Smooth muscle cell (in vitro differentiated cells): Measurements from ENCODE around the gene PLCG2. TPM values are rescaled to one million over a fixed set of nuclear protein-coding genes. Genes with fewer than 3 reads are reported as not detected.

Experiments
- DNase-seq: peaks from one replicate; lab custom pipeline; 2025; ENCODE audit not compliant: unreplicated experiment; lab: John Stamatoyannopoulos, UW
- H2AFZ ChIP-seq: fragments of 200-600 bp; sonication (generic); 2 replicates; pipeline ENCODE4 v1.6.0; 2016; ENCODE audit warnings: antibody characterized with exemption, low read depth, mild to moderate bottlenecking
- H3F3A ChIP-seq: fragments of 200-600 bp; sonication (generic); 2 replicates; pipeline ENCODE4 v1.6.0; 2017; ENCODE audit warnings: antibody characterized with exemption, low read depth
- H3K27ac ChIP-seq: fragments of 200-600 bp; sonication (generic); 2 replicates; pipeline ENCODE4 v1.5.1; 2016; ENCODE audit warnings: low read depth, mild to moderate bottlenecking
- H3K27me3 ChIP-seq: fragments of 200-600 bp; sonication (generic); 2 replicates; pipeline ENCODE4 v1.6.1; 2016; ENCODE audit warnings: low read depth, mild to moderate bottlenecking
- H3K36me3 ChIP-seq: fragments of 200-600 bp; sonication (generic); 2 replicates; pipeline ENCODE4 v1.5.1; 2016; ENCODE audit warnings: low read depth
- H3K4me1 ChIP-seq: fragments of 200-600 bp; sonication (generic); 2 replicates; pipeline ENCODE4 v1.5.1; 2016; ENCODE audit warnings: low read depth
- H3K4me2 ChIP-seq: fragments of 200-600 bp; sonication (generic); 2 replicates; pipeline ENCODE4 v1.6.0; 2016; ENCODE audit warnings: mild to moderate bottlenecking
- H3K4me3 ChIP-seq: fragments of 200-600 bp; sonication (generic); 2 replicates; pipeline ENCODE4 v1.5.1; 2016; ENCODE audit warnings: mild to moderate bottlenecking
- H3K79me2 ChIP-seq: fragments of 200-600 bp; sonication (generic); 2 replicates; pipeline ENCODE4 v1.6.0; 2016; ENCODE audit warnings: low read depth, mild to moderate bottlenecking
- H3K9ac ChIP-seq: fragments of 200-600 bp; sonication (generic); 2 replicates; pipeline ENCODE4 v1.6.0; 2016; ENCODE audit warnings: low read depth
- H3K9me3 ChIP-seq: fragments of 200-600 bp; sonication (generic); replicated peaks from 2 replicates; pipeline ENCODE4 v1.5.1; 2016; ENCODE audit warnings: low read depth
- H4K20me1 ChIP-seq: fragments of 200-600 bp; sonication (generic); 2 replicates; pipeline ENCODE4 v1.6.0; 2016; ENCODE audit warnings: low read depth
- WGBS: methylation state at CpG from one replicate; pipeline ENCODE4 v1.1.7; 2016; ENCODE audit warnings: low lambda C conversion rate; 5-methylcytosine and 5-hydroxymethylcytosine counted together
- polyA plus RNA-seq: library from polyadenylated mRNA; unstranded; fragments of >200 nt; fragmentation: Nextera tagmentation; extraction: Ambion mirVana; gene quantifications from 2 replicates; pipeline ENCODE4 v1.2.1, GENCODE V29; 2016
- total RNA-seq: library from RNA; depleted of rRNA; stranded (reverse); fragments of >200 nt; gene quantifications from 2 replicates; pipeline ENCODE4 v1.2.3, GENCODE V29; 2014
- TF ChIP-seq, protein P1 (sequence below): fragments of 200-600 bp; sonication (generic); IDR thresholded peaks from 2 replicates; pipeline ENCODE4 v1.5.1; 2017; ENCODE audit warnings: borderline replicate concordance, mild to moderate bottlenecking, antibody characterized with exemption; ENCODE audit not compliant: insufficient read depth, poor library complexity, severe bottlenecking

Gene PLCG2
- total and polyA plus RNA-seq, 2 experiments from 2014 or later: 1.7 TPM; not detected in 1

DNA sequence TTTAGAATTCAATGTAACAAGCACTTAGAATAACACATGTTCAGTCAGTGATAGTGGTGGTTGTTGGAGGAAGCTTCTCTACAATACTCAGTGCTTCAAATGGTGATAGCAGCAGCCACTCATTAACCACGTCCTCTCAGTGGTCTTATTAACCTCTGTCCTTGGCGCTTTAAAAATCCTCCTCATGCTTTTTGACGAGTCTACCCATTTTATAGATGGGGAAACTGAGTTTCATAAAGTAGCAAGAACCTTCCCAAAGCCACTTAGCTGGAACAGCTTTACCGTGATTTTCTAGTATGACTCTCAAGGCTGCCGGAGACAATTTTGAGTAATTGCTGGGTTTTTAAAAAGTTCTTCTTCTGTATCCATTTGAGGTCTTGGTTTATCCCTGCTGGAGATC, 47.4 kb downstream of the PLCG2 start:
- no peak for DNase-seq
- Histone ChIP-seq H3K27me3 (no peaks in the 10 kb centered on the region), H3K9me3 (no peaks in the 10 kb centered on the region), H3K4me3 (no peak overlapping the region), H3K4me1 (peaks cover 8% of the 10 kb centered on the region), H3K36me3 (no peaks in the 10 kb centered on the region), H3K79me2 (no peaks in the 10 kb centered on the region), H2AFZ (no peak overlapping the region), H3F3A (no peaks in the 10 kb centered on the region), H4K20me1 (no peaks in the 10 kb centered on the region), H3K4me2 (no peak overlapping the region), H3K9ac (no peak overlapping the region), H3K27ac (no peak overlapping the region)
- 94% methylated on average over 5 of the region's 5 CpGs for WGBS
- TF ChIP-seq, protein P1, sequence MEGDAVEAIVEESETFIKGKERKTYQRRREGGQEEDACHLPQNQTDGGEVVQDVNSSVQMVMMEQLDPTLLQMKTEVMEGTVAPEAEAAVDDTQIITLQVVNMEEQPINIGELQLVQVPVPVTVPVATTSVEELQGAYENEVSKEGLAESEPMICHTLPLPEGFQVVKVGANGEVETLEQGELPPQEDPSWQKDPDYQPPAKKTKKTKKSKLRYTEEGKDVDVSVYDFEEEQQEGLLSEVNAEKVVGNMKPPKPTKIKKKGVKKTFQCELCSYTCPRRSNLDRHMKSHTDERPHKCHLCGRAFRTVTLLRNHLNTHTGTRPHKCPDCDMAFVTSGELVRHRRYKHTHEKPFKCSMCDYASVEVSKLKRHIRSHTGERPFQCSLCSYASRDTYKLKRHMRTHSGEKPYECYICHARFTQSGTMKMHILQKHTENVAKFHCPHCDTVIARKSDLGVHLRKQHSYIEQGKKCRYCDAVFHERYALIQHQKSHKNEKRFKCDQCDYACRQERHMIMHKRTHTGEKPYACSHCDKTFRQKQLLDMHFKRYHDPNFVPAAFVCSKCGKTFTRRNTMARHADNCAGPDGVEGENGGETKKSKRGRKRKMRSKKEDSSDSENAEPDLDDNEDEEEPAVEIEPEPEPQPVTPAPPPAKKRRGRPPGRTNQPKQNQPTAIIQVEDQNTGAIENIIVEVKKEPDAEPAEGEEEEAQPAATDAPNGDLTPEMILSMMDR: no peak

DNA sequence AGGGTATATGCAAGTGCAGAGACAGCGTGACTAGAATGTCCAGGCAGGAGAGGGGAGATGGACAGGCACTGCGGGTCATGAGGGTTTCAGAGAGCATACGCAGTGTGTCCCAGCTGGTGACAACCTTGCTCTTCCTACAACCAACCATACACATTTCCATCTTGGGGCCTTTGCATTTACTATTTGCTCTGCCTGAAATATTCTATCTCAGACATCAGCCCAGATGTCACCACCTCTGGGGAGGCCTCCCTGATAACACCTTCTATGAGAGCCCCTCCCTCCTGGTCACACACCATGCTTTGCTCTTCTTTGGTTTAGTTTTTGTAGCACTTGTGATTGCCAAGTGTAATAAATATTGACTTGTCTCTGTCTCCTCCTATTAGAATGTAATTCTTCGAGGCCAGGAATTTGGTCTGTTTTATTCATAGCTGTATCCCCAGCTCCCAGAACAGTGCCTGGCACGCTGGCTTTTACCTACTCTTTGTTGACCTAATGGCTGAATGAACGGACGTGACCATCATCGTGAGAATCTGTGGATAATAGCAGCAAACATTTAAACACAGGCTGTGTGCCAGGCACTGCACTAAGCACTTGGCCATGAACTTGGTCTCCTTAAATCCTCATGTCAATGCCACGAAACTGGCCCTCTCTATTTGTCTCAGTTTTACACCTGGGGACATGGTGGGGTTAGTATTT, 51.9 kb downstream of the PLCG2 start:
- 80% methylated on average over 9 of the region's 9 CpGs for WGBS
- DNase-seq: no peak
- Histone ChIP-seq H3K79me2 (no peaks in the 10 kb centered on the region), H3K27me3 (no peaks in the 10 kb centered on the region), H3K9ac (no peak overlapping the region), H4K20me1 (no peaks in the 10 kb centered on the region), H3K4me1 (no peaks in the 10 kb centered on the region), H3K27ac (no peak overlapping the region), H3K4me2 (no peak overlapping the region), H3F3A (no peaks in the 10 kb centered on the region), H2AFZ (no peak overlapping the region), H3K4me3 (no peak overlapping the region), H3K36me3 (no peaks in the 10 kb centered on the region), H3K9me3 (no peaks in the 10 kb centered on the region)
- TF ChIP-seq, protein P1: no peak

DNA sequence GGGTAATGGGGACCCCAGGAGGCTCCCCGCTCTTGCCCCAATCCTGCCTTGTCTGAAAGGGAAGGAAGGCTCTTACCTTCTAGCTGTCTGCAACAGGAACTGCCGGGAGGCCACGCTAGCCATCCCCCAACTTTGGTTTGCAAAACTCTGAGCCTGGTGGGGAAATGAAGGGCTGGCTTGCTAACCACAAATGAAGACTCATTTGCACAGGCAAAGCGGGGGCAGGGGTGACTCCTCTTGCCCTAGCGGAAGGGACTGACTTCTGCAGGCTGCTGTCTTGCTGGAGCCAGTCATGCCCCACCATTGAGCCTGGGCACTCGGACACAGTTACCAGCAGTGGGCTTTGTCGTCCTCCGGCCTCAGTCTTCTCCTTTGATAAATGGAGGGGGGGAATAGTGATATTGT, 52.6 kb downstream of the PLCG2 start:
- Histone ChIP-seq H4K20me1 (no peaks in the 10 kb centered on the region), H3K4me3 (no peak overlapping the region), H3K9ac (no peak overlapping the region), H3K4me2 (peak overlapping the region; percentile 4), H3K27ac (no peak overlapping the region), H3K4me1 (no peaks in the 10 kb centered on the region), H3K27me3 (no peaks in the 10 kb centered on the region), H3K36me3 (no peaks in the 10 kb centered on the region), H3K79me2 (no peaks in the 10 kb centered on the region), H3F3A (no peaks in the 10 kb centered on the region), H3K9me3 (no peaks in the 10 kb centered on the region), H2AFZ (no peak overlapping the region)
- no peak for DNase-seq
- 69% methylated on average over 8 of the region's 8 CpGs for WGBS
- TF ChIP-seq, protein P1: no peak

DNA sequence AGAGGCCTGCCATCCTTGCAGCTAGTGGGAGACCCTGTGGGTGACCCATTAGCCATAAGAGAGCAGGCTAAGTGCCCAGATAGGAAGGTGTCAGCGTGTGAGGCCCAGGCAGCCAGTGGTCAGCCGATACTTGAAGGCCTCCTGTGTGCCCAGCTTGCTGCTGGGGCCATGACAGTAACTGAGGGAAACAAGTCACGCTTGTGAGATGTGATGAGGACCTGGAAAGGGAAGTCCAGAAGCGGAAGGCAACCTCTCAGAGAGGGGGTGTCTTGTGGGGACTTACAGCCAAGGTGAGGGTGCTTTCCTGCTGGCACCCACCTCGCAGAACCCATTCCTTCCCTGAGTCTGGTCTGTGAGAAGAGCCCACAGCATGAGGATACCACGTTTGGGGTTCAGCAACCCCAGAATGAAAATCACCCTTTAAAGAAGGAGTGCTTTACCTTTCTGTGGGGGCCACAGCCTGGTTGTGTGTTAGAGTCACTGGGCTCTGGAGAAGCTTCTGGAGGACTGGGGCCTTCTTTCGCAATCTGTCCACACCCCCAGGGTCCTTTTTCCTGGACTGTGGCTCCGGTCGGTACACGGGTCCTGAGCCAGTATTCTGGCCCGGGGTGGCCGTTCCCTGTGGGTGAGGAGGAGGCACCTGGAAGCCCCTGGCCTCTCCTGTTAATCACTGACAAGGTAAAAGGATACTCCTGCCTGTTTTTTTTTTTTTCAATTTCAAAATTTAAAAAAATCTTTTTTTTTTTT, 53.9 kb downstream of the PLCG2 start:
- H3K9me3 ChIP-seq: no peaks in the 10 kb centered on the region
- no peak overlapping the region for H3K27ac ChIP-seq
- no peaks in the 10 kb centered on the region for H4K20me1 ChIP-seq
- no peaks in the 10 kb centered on the region for H3K36me3 ChIP-seq
- H3K4me2 ChIP-seq: no peak overlapping the region
- H3K79me2 ChIP-seq: no peaks in the 10 kb centered on the region
- no peak overlapping the region for H3K4me3 ChIP-seq
- no peak for DNase-seq
- 93% methylated on average over 12 of the region's 12 CpGs for WGBS
- H3K4me1 ChIP-seq: no peaks in the 10 kb centered on the region
- no peaks in the 10 kb centered on the region for H3F3A ChIP-seq
- H2AFZ ChIP-seq: no peak overlapping the region
- H3K27me3 ChIP-seq: no peaks in the 10 kb centered on the region
- H3K9ac ChIP-seq: no peak overlapping the region
- TF ChIP-seq, protein P1: no peak
